ENCODE data around the gene CDHR5.

DNA sequence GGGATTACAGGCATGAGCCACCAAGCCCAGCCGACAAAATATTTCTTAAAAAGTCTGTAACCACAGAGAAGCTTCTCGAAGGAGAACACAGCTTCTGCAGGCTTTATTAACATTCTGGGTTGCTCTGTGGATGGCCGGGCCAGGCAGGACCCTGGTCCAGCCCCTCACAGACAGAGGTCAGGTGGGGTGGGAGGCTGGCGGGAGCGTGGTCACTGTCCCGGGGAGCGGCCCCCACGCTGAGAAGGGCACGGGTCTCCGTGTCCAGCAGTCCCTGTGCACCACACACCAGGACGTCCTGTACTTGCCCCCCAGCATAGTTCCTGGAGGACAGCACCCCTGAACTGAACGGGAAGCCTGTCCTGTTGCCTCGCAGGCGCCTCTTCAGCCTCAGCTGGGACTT lies 31.7 kb upstream of the CDHR5 start:
- no peak for TF ChIP-seq POLR2AphosphoS5 (IDR thresholded peaks at IDR 0.05; ENCODE audit: low read depth, low read length)
- no peak for TF ChIP-seq POLR2A (IDR thresholded peaks at IDR 0.05; ENCODE audit: low read depth, low read length)
- no peak for TF ChIP-seq TAF1 (IDR thresholded peaks at IDR 0.05; ENCODE audit: borderline replicate concordance, low read depth, low read length)
